NCI-H146 treated with DMSO at 0.1 percent for 48 hours (cell line): ENCODE measurements around the gene COL11A2.

Source experiments
- DNase-seq: peaks from one replicate; lab custom pipeline; 2025; ENCODE audit not compliant: unreplicated experiment; lab: John Stamatoyannopoulos, UW

The COL11A2 gene

GRCh38 chr6:33193619-33194018 is 1.4 kb upstream of the COL11A2 start:
- DNase-seq, result no peak

- no peak for DNase-seq
These were observed 670 bp upstream of the COL11A2 start for GRCh38 chr6:33192671-33193602.

GRCh38 chr6:33191383-33192104 is 723 bp downstream of the COL11A2 start:
- no peak for DNase-seq

- DNase-seq, result no peak
These were observed 1.7 kb downstream of the COL11A2 start for GRCh38 chr6:33190504-33191107.

- no peak for DNase-seq
These were observed 2.4 kb downstream of the COL11A2 start for GRCh38 chr6:33189625-33190448.

GRCh38 chr6:33189164-33189563 is 3.1 kb downstream of the COL11A2 start:
- DNase-seq, result no peak

GRCh38 chr6:33187809-33188208 is 4.5 kb downstream of the COL11A2 start:
- DNase-seq, result no peak

GRCh38 chr6:33185654-33186187 is 6.5 kb downstream of the COL11A2 start:
- DNase-seq, result no peak

- DNase-seq, result no peak
These were observed 7.1 kb downstream of the COL11A2 start for GRCh38 chr6:33185190-33185589.

- DNase-seq, result no peak
These were observed 9.1 kb downstream of the COL11A2 start for GRCh38 chr6:33183071-33183683.

- DNase-seq, result no peak
These were observed 11.1 kb downstream of the COL11A2 start for GRCh38 chr6:33181141-33181540.

GRCh38 chr6:33178755-33179475 is 13.4 kb downstream of the COL11A2 start:
- no peak for DNase-seq

- DNase-seq, result no peak
These were observed 14.5 kb downstream of the COL11A2 start for GRCh38 chr6:33177552-33178446.

- no peak for DNase-seq
These were observed 15.4 kb downstream of the COL11A2 start for GRCh38 chr6:33176906-33177305.

- no peak for DNase-seq
These were observed 16.7 kb downstream of the COL11A2 start for GRCh38 chr6:33175436-33176069.

- no peak for DNase-seq
These were observed 17.5 kb downstream of the COL11A2 start for GRCh38 chr6:33174784-33175183.

- no peak for DNase-seq
These were observed 18.6 kb downstream of the COL11A2 start for GRCh38 chr6:33173535-33174180.
